Right lobe of liver (tissue), 6 donors: ENCODE data around the gene MAML2. TPM values are rescaled to one million over a fixed set of nuclear protein-coding genes. Genes with fewer than 3 reads are reported as not detected.

ENCODE experiments used
- ATAC-seq, 4 donors: fragments of 200-7000 bp; cut with Tn5 transposase; one replicate each; pipeline ENCODE4 v1.9.1; 2020; ENCODE audit warnings: mild to moderate bottlenecking in 4 of 4, moderate library complexity in 4 of 4
- DNase-seq, 3 donors: peaks; one replicate each; pipeline ENCODE4 v3.0.0-alpha.2; 2020
- H3K27ac ChIP-seq, 3 donors: fragments of 200-600 bp; one replicate each; pipeline ENCODE4 v1.8.0; 2022
- H3K27me3 ChIP-seq, 2 donors: fragments of 200-600 bp; one replicate each; pipeline ENCODE4 v1.8.0; 2022
- H3K36me3 ChIP-seq, 4 donors: fragments of 200-600 bp; sonication (generic) in 1 of 4; one replicate each; pipeline versions ENCODE4 v1.5.1 to v1.8.0; 2017 to 2022; ENCODE audit warnings: control low read depth in 1 of 4
- H3K4me1 ChIP-seq, 4 donors: fragments of 200-600 bp; sonication (generic) in 1 of 4; one replicate each; pipeline versions ENCODE4 v1.5.1 to v1.8.0; 2017 to 2022; ENCODE audit warnings: control low read depth in 1 of 4
- H3K4me3 ChIP-seq, 3 donors: fragments of 200-600 bp; one replicate each; pipeline ENCODE4 v1.8.0; 2022
- H3K9me3 ChIP-seq, 4 donors: fragments of 200-600 bp; sonication (generic) in 1 of 4; one replicate each; pipeline versions ENCODE4 v1.5.1 to v1.8.0; 2017 to 2022; ENCODE audit warnings: control low read depth in 1 of 4
- CTCF ChIP-seq, 4 donors: fragments of 200-600 bp in 3 of 4; fragments of 450-650 bp in 1 of 4; IDR thresholded peaks; one replicate each; pipeline versions ENCODE4 v1.5.1 to v1.8.0; 2016 to 2022; ENCODE audit warnings: antibody characterized with exemption in 4 of 4, mild to moderate bottlenecking in 2 of 4
- POLR2A ChIP-seq: fragments of 450-650 bp; IDR thresholded peaks from one replicate; pipeline ENCODE4 v1.6.1; 2017; ENCODE audit warnings: antibody characterized with exemption, mild to moderate bottlenecking
- WGBS: methylation state at CpG from one replicate; pipeline ENCODE4 v1.1.6; 2018; ENCODE audit warnings: low coverage, low lambda C conversion rate; ENCODE audit not compliant: insufficient coverage; ENCODE audit errors: missing lambda C conversion rate; 5-methylcytosine and 5-hydroxymethylcytosine counted together
- intact Hi-C, 2 donors: fragments of 100-400 bp; cut with DNase I; formaldehyde crosslinking; loops; one replicate each; pipeline versions ENCODE4 v1.11.2 to v1.14.1; 2022
- total RNA-seq, 6 experiments: library from RNA; depleted of rRNA in 2 of 6; stranded (reverse); fragments of >200 nt in 2 of 6; fragmentation: NEBNext Ultra II Directional in 3 of 6; extraction: Animal tissue kit (Norgen Biotek cat#: 25700) in 3 of 6; gene quantifications; one replicate each; pipeline versions ENCODE4 v1.1.0 to v1.2.4, GENCODE V29; 2016 to 2023
- donor health status: DM: no; HTN: yes; CAD: no.
- donor health status: DM: no; HTN: no; CAD: no.
- donor health status: DM: no; HTN: no; CAD: no.
- donor health status: DM: no; HTN: yes; CAD: no.
- donor health status: DM: no; HTN: yes; CAD: no.

Gene MAML2
- total RNA-seq, 6 experiments from 2014 or later: 0.92 to 2.3 (median 1.9) TPM

- Histone ChIP-seq H3K27ac (no peak overlapping the region), H3K9me3 (no peaks in the 10 kb centered on the region), H3K36me3 (no peaks in the 10 kb centered on the region), H3K4me1 (no peaks in the 10 kb centered on the region), H3K4me3 (no peak overlapping the region), H3K27me3 (no peaks in the 10 kb centered on the region)
- 68% methylated on average over 2 of the region's 2 CpGs for WGBS
- intact Hi-C loops: no loop called here
- TF ChIP-seq POLR2A (no peak), CTCF (IDR thresholded peaks at IDR 0.05) (no peak)
- DNase-seq (no peak), ATAC-seq (no peak)
Observed at GRCh38 chr11:96063053-96063452, 279.9 kb downstream of the MAML2 start.

DNA sequence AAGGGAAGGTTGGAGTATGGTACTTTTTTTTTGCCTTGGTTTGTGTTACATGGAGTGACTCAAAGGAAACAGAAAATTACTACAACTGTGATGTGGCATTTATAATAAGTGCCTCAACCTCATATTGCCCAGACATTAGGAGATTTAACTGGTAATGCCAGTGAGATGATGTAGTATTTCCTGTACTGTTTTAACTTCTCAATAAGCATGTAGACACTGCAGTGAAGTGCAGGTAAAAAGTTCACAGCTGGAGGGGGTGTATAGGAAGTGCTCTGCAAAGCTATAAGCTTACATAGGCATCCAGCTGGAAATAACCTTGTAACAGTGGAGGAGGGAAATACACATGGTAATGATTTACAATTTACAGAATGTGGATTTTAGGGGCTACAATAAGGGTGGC lies 280.9 kb downstream of the MAML2 start:
- Histone ChIP-seq H3K4me3 (no peak overlapping the region), H3K27me3 (no peaks in the 10 kb centered on the region), H3K9me3 (no peaks in the 10 kb centered on the region), H3K36me3 (no peaks in the 10 kb centered on the region), H3K27ac (no peak overlapping the region), H3K4me1 (no peaks in the 10 kb centered on the region)
- TF ChIP-seq POLR2A (no peak), CTCF (IDR thresholded peaks at IDR 0.05) (no peak)
- ATAC-seq (no peak), DNase-seq (no peak)
- intact Hi-C loops: no loop called here

- 66% methylated on average over 3 of the region's 3 CpGs for WGBS
- no peaks in the 10 kb centered on the region for H3K4me1 ChIP-seq
- H3K27me3 ChIP-seq: no peaks in the 10 kb centered on the region
- no peak overlapping the region for H3K4me3 ChIP-seq
- ATAC-seq (no peak), DNase-seq (no peak)
- no peaks in the 10 kb centered on the region for H3K36me3 ChIP-seq
- no peaks in the 10 kb centered on the region for H3K9me3 ChIP-seq
- TF ChIP-seq POLR2A: no peak
- no peak for TF ChIP-seq CTCF (IDR thresholded peaks at IDR 0.05)
- intact Hi-C loops: no loop called here
- H3K27ac ChIP-seq: no peak overlapping the region
Observed at GRCh38 chr11:96061730-96062129, 281.3 kb downstream of the MAML2 start.

- no peaks in the 10 kb centered on the region for H3K36me3 ChIP-seq
- no peaks in the 10 kb centered on the region for H3K4me1 ChIP-seq
- H3K9me3 ChIP-seq: no peaks in the 10 kb centered on the region
- intact Hi-C loops: no loop called here
- no peak overlapping the region for H3K4me3 ChIP-seq
- WGBS: 75% methylated on average over 2 of the region's 2 CpGs
- H3K27me3 ChIP-seq: no peaks in the 10 kb centered on the region
- no peak for TF ChIP-seq POLR2A
- TF ChIP-seq CTCF (IDR thresholded peaks at IDR 0.05): no peak
- no peak for DNase-seq
- H3K27ac ChIP-seq: no peak overlapping the region
- no peak for ATAC-seq
Observed at GRCh38 chr11:96061069-96061468, 281.9 kb downstream of the MAML2 start.

DNA sequence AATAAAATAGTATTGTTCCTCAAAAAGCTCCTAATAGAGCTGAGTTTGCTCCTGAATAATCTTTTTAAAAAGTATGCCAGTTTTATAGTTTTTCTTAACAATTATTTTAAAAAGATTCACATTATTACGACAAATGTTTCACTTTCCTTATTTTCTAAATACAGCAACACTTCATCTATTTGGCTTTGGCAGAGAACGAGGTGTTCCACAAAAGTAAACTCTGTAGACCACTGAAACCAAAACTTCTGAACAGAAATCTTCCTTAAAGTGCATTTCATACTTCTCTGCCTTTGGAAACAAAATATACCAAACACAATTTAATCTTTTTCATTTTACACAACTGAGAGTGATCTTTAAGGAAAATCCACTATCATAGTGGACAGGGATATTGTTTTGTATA lies 285.5 kb downstream of the MAML2 start:
- no peak overlapping the region for H3K27ac ChIP-seq
- TF ChIP-seq POLR2A (no peak), CTCF (IDR thresholded peaks at IDR 0.05) (no peak)
- no peaks in the 10 kb centered on the region for H3K27me3 ChIP-seq
- no peak for DNase-seq
- intact Hi-C loops: no loop called here
- no peaks in the 10 kb centered on the region for H3K36me3 ChIP-seq
- ATAC-seq: no peak
- no peaks in the 10 kb centered on the region for H3K4me1 ChIP-seq
- 42% methylated on average over 2 of the region's 2 CpGs for WGBS
- H3K9me3 ChIP-seq: no peaks in the 10 kb centered on the region
- no peak overlapping the region for H3K4me3 ChIP-seq
